ENCODE results near the gene ABCC6. TPM values are rescaled to one million over a fixed set of nuclear protein-coding genes. Genes with fewer than 3 reads are reported as not detected.
"Not testable (repeated sequence)": the region's sequence is repeated elsewhere in the genome, so short reads cannot be mapped to it uniquely, and the experiment has no call there.

The ABCC6 gene
- 0.38 TPM for total RNA-seq
- long read RNA-seq: 0 reads

GRCh38 chr16:16222850-16223661, at the start of gene ABCC6:
Gene ABCC6, minus strand, starts transcription at chr16:16223494. Its CDS starts 60 bp downstream, at chr16:16223434.
- DNase-seq (ENCODE audit: low spot score); intact Hi-C loops (cut with DNase I): not testable (repeated sequence)

GRCh38 chr16:16272573-16273221, 49.4 kb upstream of the ABCC6 start:
- DNase-seq (ENCODE audit: low spot score); intact Hi-C loops (cut with DNase I): not testable (repeated sequence)

- DNase-seq (ENCODE audit: low spot score); intact Hi-C loops (cut with DNase I): not testable (repeated sequence)
Measured at GRCh38 chr16:16271658-16272057, 48.4 kb upstream of the ABCC6 start.

- intact Hi-C loops (cut with DNase I); DNase-seq (ENCODE audit: low spot score): not testable (repeated sequence)
Measured at GRCh38 chr16:16268185-16268808, 45.0 kb upstream of the ABCC6 start.

- intact Hi-C loops (cut with DNase I): not testable (repeated sequence)
Measured at GRCh38 chr16:16267708-16268107, 44.4 kb upstream of the ABCC6 start.

GRCh38 chr16:16265044-16265443, 41.8 kb upstream of the ABCC6 start:
- DNase-seq (ENCODE audit: low spot score); intact Hi-C loops (cut with DNase I): not testable (repeated sequence)

More at GRCh38 chr16:16267708-16268107, 44.4 kb upstream of the ABCC6 start:
- DNase-seq (ENCODE audit: low spot score): not testable (repeated sequence)

GRCh38 chr16:16263947-16264346, 40.7 kb upstream of the ABCC6 start:
- DNase-seq (ENCODE audit: low spot score); intact Hi-C loops (cut with DNase I): not testable (repeated sequence)

GRCh38 chr16:16262954-16263555, 39.8 kb upstream of the ABCC6 start:
- DNase-seq (ENCODE audit: low spot score); intact Hi-C loops (cut with DNase I): not testable (repeated sequence)

- intact Hi-C loops (cut with DNase I); DNase-seq (ENCODE audit: low spot score): not testable (repeated sequence)
Measured at GRCh38 chr16:16259971-16260370, 36.7 kb upstream of the ABCC6 start.

- peak; percentile 75 for DNase-seq (ENCODE audit: low spot score)
- intact Hi-C loops (cut with DNase I): not testable (repeated sequence)
Measured at GRCh38 chr16:16258822-16259221, 35.5 kb upstream of the ABCC6 start.

GRCh38 chr16:16257301-16257923, 34.1 kb upstream of the ABCC6 start:
- DNase-seq (ENCODE audit: low spot score); intact Hi-C loops (cut with DNase I): not testable (repeated sequence)

- intact Hi-C loops (cut with DNase I): not testable (repeated sequence)
Measured at GRCh38 chr16:16252377-16252776, 29.1 kb upstream of the ABCC6 start.

GRCh38 chr16:16249621-16250330, 26.5 kb upstream of the ABCC6 start:
- DNase-seq (ENCODE audit: low spot score); intact Hi-C loops (cut with DNase I): not testable (repeated sequence)

More at GRCh38 chr16:16252377-16252776, 29.1 kb upstream of the ABCC6 start:
- DNase-seq (ENCODE audit: low spot score): not testable (repeated sequence)

GRCh38 chr16:16247439-16247838, 24.1 kb upstream of the ABCC6 start:
- DNase-seq (ENCODE audit: low spot score); intact Hi-C loops (cut with DNase I): not testable (repeated sequence)

GRCh38 chr16:16246578-16247262, 23.4 kb upstream of the ABCC6 start:
- intact Hi-C loops (cut with DNase I); DNase-seq (ENCODE audit: low spot score): not testable (repeated sequence)

- DNase-seq (ENCODE audit: low spot score); intact Hi-C loops (cut with DNase I): not testable (repeated sequence)
Measured at GRCh38 chr16:16243886-16244285, 20.6 kb upstream of the ABCC6 start.

GRCh38 chr16:16240667-16241066, 17.4 kb upstream of the ABCC6 start:
- DNase-seq (ENCODE audit: low spot score); intact Hi-C loops (cut with DNase I): not testable (repeated sequence)

GRCh38 chr16:16237738-16238137, 14.4 kb upstream of the ABCC6 start:
- intact Hi-C loops (cut with DNase I); DNase-seq (ENCODE audit: low spot score): not testable (repeated sequence)
